NOMO-1 treated with DMSO at 0.1 percent for 48 hours (cell line): ENCODE data around the gene SLAMF9.

Experiments
- DNase-seq: peaks from one replicate; lab custom pipeline; 2025; ENCODE audit not compliant: unreplicated experiment; lab: John Stamatoyannopoulos, UW

Gene SLAMF9

GRCh38 chr1:159953536-159954515 lies at the start of gene SLAMF9:
SLAMF9 (minus strand) TSS chr1:159954237; CDS start chr1:159954137, 100 bp downstream.
- DNase-seq, result peak; percentile 75

DNA sequence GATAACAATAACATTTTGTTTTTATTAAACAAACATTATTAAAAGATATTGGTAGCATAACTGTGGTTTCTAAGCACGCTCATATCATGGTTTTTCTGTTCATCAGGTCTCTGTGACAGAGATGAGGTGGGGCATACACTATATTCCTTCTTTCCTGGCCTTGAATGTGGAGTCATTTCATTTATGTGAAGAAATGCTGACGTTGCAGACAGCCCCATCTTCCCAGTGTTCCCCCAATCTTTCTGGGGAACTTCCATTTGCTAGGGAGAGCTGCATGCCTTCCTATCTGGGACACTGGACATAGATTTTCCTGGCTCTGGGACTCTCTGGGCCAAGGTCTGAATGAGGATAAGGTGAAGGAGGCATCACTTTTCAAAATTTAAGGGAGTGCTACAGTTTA lies 47.4 kb upstream of the SLAMF9 start:
- no peak for DNase-seq

- no peak for DNase-seq
These were observed 45.2 kb upstream of the SLAMF9 start for GRCh38 chr1:159999204-159999603.

- DNase-seq, result no peak
These were observed 42.6 kb upstream of the SLAMF9 start for GRCh38 chr1:159996653-159997052.

DNA sequence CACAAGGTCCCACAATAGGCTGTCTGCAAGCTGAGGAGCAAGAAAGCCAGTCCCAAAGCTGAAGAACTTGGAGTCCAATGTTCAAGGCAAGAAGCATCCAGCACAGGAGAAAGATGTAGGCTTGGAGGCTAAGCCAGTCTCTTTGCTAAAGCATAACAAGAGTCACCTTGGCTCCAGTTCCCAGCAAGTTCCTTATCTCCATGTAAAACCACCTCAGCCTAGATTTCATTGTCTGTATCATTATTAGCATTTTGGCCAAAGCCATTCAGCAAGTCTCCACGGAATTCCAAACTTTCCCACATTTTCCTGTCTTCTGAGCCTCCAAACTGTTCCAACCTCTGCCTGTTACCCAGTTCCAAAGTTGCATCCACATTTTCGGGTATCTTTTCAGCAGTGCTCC lies 40.9 kb upstream of the SLAMF9 start:
- DNase-seq, result no peak

- no peak for DNase-seq
These were observed 39.9 kb upstream of the SLAMF9 start for GRCh38 chr1:159993911-159994310.

DNA sequence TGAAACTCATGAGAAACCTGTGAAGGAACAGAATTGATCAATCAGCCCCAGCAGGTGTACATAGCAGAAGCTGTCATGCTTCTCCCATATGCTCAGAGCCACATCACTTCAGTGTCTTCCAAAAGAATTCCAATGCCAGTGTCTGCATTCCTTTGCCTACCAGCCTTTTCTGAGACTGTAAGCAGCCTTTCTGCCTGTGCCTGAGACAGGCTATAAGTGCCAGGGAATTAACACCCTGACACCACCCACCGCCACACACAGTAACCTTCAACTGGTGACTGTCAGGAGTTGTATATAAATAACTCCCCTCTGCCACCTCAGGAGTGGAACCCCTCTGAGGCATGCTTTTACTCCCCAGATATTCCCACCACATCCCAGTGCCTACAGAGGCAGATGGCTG lies 38.1 kb upstream of the SLAMF9 start:
- no peak for DNase-seq

DNA sequence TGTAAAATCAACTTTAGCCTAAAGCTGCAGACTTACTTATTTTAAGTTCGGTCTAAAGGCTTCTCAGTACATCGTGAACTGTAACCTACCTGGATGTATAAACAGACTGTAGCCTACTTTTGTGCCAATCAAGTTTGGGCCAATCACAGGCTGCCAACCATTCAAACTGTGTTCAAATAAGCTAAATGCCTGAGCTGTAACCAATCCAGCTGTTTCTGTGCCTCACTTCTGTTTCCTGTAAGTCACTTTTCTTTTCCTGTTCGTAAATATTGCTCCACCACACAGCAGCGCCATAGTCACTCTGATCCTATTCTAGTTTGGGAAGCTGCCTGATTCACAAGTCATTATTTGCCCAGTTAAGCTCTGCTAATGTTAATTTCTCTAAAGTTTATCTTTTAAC lies 37.5 kb upstream of the SLAMF9 start:
- DNase-seq, result peak; percentile 81

DNA sequence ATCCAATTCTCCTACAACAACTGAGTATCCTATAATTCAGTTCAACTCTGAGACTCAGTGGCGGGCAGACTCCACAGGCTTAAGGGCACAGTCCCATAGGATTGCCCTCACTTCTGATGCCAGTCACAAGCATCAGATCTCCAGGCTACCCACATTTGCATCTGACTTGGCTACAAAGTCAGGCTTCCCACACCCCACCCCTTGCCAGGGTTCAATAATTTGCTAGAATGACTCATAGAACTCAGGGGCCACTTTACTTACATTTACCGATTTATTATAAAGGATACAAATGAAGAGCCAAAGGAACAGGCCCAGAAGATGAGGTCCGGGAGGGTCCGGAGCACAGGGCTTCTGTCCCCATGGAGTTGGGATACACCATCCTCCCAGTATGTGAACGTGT lies 36.0 kb upstream of the SLAMF9 start:
- DNase-seq, result no peak

DNA sequence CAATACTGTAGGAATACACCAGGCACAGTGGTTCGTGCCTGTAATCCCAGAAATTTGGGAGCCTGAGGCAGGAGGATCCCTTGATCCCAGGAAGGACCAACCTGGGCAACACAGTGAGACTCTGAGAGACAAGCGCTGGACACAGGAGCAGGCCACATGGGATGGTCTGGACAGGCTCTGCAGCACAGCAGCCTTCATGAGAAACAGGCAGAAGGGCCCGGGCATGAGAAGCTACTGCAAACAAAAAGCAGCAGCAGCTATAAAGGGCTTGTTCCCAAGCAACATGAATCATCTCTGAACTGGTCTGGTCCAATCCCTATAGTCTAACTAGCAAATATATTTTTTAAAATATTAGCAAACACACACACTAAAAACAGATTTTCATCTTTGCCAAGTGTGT lies 35.5 kb upstream of the SLAMF9 start:
- peak; percentile 0 for DNase-seq

GRCh38 chr1:159988006-159988405 lies 34.0 kb upstream of the SLAMF9 start:
- no peak for DNase-seq

GRCh38 chr1:159987186-159987585 lies 33.1 kb upstream of the SLAMF9 start:
- no peak for DNase-seq

DNA sequence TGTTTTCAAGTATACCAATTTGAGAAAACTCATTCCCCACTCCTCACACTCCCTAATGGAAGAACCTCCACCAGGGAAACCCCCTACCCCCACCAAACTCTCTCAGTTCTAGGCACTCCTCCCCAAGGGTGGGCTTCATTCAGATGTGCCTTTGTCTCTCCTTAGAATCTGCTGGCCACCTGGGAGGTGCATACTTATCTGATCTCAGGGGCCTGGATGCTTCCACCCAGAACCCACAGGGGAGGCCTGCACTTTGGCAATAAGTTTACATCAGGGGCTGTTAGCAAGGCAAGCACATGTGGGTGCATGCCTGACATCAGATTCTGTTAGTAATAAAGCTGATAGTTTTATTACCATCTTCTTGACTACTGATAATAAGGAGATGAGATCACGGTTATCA lies 32.5 kb upstream of the SLAMF9 start:
- no peak for DNase-seq

- DNase-seq, result no peak
These were observed 32.1 kb upstream of the SLAMF9 start for GRCh38 chr1:159986093-159986492.

GRCh38 chr1:159985473-159985872 lies 31.4 kb upstream of the SLAMF9 start:
- no peak for DNase-seq

GRCh38 chr1:159983681-159984080 lies 29.6 kb upstream of the SLAMF9 start:
- DNase-seq, result no peak

DNA sequence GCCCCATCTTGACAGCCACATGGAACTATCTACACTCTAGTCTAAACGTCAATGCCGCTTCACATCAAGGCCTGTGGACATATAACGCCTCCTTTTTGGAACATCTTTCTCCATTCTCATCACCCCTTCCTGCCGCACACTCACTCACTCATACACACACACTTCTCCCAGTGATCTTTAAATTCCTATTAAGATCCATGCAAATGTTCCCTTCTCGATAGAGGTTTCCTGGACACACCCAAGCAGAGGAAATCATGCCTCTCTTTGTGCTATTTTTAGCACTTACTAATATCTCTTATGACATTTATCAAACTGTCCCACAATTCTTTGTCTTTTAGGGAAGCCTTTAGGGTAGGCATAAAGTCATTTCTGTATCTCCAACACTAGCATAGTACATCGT lies 28.2 kb upstream of the SLAMF9 start:
- DNase-seq, result no peak

GRCh38 chr1:159981351-159982055 lies 27.5 kb upstream of the SLAMF9 start:
- DNase-seq, result no peak

- no peak for DNase-seq
These were observed 26.7 kb upstream of the SLAMF9 start for GRCh38 chr1:159980786-159981185.

GRCh38 chr1:159980076-159980475 lies 26.0 kb upstream of the SLAMF9 start:
- DNase-seq, result no peak

GRCh38 chr1:159979257-159979656 lies 25.2 kb upstream of the SLAMF9 start:
- DNase-seq, result no peak

- no peak for DNase-seq
These were observed 24.0 kb upstream of the SLAMF9 start for GRCh38 chr1:159978107-159978398.
